Measurements from ENCODE around the gene MIB1. TPM values are rescaled to one million over a fixed set of nuclear protein-coding genes. Genes with fewer than 3 reads are reported as not detected.

Gene MIB1
- total RNA-seq, 1 donor from 2014 or later: 21.6 TPM

- Histone ChIP-seq H3K4me1 (no peaks in the 10 kb centered on the region), H3K27ac (no peak overlapping the region), H3K27me3 (no peaks in the 10 kb centered on the region), H3K9me3 (no peaks in the 10 kb centered on the region), H3K36me3 (peaks cover 0 to 26% of the 10 kb centered on the region in 2 donors), H3K4me3 (no peak overlapping the region)
- DNase-seq (ENCODE audit: extremely low spot score in 2 of 2): no peak
- TF ChIP-seq POLR2AphosphoS5 (IDR thresholded peaks at IDR 0.05; ENCODE audit: insufficient read depth in 1 of 2, low read depth in 1 of 2) (no peak), CTCF (IDR thresholded peaks at IDR 0.05) (no peak), POLR2A (IDR thresholded peaks at IDR 0.05) (no peak)
- intact Hi-C loops (cut with DNase I): no loop called here
Measured at GRCh38 chr18:21809725-21810124, 69.1 kb downstream of the MIB1 start.

- peaks cover 0 to 7% of the 10 kb centered on the region in 2 donors for H3K36me3 ChIP-seq
- no peak overlapping the region for H3K4me3 ChIP-seq
- no peak for TF ChIP-seq POLR2AphosphoS5 (IDR thresholded peaks at IDR 0.05; ENCODE audit: insufficient read depth in 1 of 2, low read depth in 1 of 2)
- TF ChIP-seq POLR2A (IDR thresholded peaks at IDR 0.05): no peak
- TF ChIP-seq CTCF (IDR thresholded peaks at IDR 0.05): no peak
- DNase-seq (ENCODE audit: extremely low spot score in 2 of 2): no peak
- no peaks in the 10 kb centered on the region for H3K27me3 ChIP-seq
- H3K9me3 ChIP-seq: no peaks in the 10 kb centered on the region
- no peak overlapping the region for H3K27ac ChIP-seq
- no peaks in the 10 kb centered on the region for H3K4me1 ChIP-seq
- intact Hi-C loops (cut with DNase I): no loop called here
Measured at GRCh38 chr18:21815101-21815500, 74.5 kb downstream of the MIB1 start.

GRCh38 chr18:21820033-21820810 is 79.6 kb downstream of the MIB1 start:
- no peaks in the 10 kb centered on the region for H3K27me3 ChIP-seq
- no peak overlapping the region for H3K27ac ChIP-seq
- no peaks in the 10 kb centered on the region for H3K4me1 ChIP-seq
- H3K4me3 ChIP-seq: no peak overlapping the region
- no peaks in the 10 kb centered on the region for H3K9me3 ChIP-seq
- DNase-seq (ENCODE audit: extremely low spot score in 2 of 2): no peak
- H3K36me3 ChIP-seq: peaks cover 0 to 5% of the 10 kb centered on the region in 2 donors
- no peak for TF ChIP-seq POLR2A (IDR thresholded peaks at IDR 0.05)
- no peak for TF ChIP-seq CTCF (IDR thresholded peaks at IDR 0.05)
- no peak for TF ChIP-seq POLR2AphosphoS5 (IDR thresholded peaks at IDR 0.05; ENCODE audit: insufficient read depth in 1 of 2, low read depth in 1 of 2)
- intact Hi-C loops (cut with DNase I): no loop called here

- Histone ChIP-seq H3K4me1 (no peaks in the 10 kb centered on the region), H3K27ac (no peak overlapping the region), H3K27me3 (no peaks in the 10 kb centered on the region), H3K4me3 (no peak overlapping the region), H3K9me3 (no peaks in the 10 kb centered on the region), H3K36me3 (peaks cover 0 to 5% of the 10 kb centered on the region in 2 donors)
- TF ChIP-seq POLR2AphosphoS5 (IDR thresholded peaks at IDR 0.05; ENCODE audit: insufficient read depth in 1 of 2, low read depth in 1 of 2) (no peak), POLR2A (IDR thresholded peaks at IDR 0.05) (no peak), CTCF (IDR thresholded peaks at IDR 0.05) (no peak)
- intact Hi-C loops (cut with DNase I): no loop called here
- no peak for DNase-seq (ENCODE audit: extremely low spot score in 2 of 2)
Measured at GRCh38 chr18:21820811-21821143, 80.2 kb downstream of the MIB1 start.

- TF ChIP-seq CTCF (IDR thresholded peaks at IDR 0.05): no peak
- TF ChIP-seq POLR2AphosphoS5 (IDR thresholded peaks at IDR 0.05; ENCODE audit: insufficient read depth in 1 of 2, low read depth in 1 of 2): no peak
- TF ChIP-seq POLR2A (IDR thresholded peaks at IDR 0.05): no peak
- Histone ChIP-seq H3K9me3 (no peaks in the 10 kb centered on the region), H3K27ac (no peak overlapping the region), H3K4me3 (no peak overlapping the region), H3K4me1 (peaks cover 5% of the 10 kb centered on the region), H3K27me3 (no peaks in the 10 kb centered on the region), H3K36me3 (peaks cover 0 to 5% of the 10 kb centered on the region in 2 donors)
- DNase-seq (ENCODE audit: extremely low spot score in 2 of 2): no peak
- intact Hi-C loops (cut with DNase I): no loop called here
Measured at GRCh38 chr18:21823848-21824247, 83.3 kb downstream of the MIB1 start.

Measured in vagina (tissue), 2 donors.